NCI-H774 (cell line): ENCODE measurements around the gene PIP5KL1.

Experiments used
- DNase-seq: peaks from one replicate; lab custom pipeline; 2025; lab: John Stamatoyannopoulos, UW

The PIP5KL1 gene, protein sequence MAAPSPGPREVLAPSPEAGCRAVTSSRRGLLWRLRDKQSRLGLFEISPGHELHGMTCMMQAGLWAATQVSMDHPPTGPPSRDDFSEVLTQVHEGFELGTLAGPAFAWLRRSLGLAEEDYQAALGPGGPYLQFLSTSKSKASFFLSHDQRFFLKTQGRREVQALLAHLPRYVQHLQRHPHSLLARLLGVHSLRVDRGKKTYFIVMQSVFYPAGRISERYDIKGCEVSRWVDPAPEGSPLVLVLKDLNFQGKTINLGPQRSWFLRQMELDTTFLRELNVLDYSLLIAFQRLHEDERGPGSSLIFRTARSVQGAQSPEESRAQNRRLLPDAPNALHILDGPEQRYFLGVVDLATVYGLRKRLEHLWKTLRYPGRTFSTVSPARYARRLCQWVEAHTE

DNA sequence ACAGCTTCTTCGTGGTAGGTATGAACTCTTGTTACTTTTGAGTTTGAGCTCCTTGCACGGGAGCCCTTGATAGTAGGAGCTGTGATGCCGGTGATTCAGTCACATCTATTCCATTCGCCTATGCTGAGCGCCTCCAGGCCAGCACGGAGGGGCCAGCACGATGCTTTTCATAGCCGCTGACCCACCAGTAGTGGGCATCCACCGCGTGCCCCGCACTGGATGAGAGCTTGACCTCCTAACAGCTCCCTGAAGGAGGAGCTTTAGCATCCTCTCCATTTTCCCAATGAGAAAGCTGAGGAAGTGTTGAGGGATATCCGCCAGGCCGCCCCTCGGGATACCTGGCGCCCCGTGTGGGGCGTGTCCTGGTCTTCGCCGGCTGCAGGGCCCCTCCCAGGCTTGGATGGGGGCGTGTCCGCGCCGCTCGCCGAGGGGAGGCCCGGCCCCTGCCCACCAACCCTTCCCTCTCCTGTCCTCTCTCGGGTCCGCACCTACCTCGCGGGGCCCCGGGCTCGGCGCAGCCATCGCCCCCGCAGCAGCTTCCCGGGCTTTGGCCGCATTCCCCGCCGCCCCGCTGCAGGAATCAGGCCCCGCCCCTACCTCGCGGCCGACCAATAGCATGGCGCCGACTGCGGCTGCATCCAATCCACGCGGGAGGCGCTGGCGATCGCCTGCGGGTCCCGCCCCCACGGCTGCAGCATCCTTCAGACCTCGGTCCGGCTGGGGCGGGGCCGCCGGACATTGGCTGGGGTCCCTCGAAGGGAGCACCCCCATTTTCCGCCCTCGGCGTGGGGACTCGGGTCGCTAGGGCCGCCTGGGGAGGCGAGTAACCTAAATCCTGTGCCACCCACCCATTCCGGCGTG is at the start of gene PIP5KL1:
TSS of gene PIP5KL1 (minus strand) at position 547 of the 861 bp plus-strand sequence. CDS start at position 522, 25 bp downstream.
- peak; percentile 91 for DNase-seq

DNA sequence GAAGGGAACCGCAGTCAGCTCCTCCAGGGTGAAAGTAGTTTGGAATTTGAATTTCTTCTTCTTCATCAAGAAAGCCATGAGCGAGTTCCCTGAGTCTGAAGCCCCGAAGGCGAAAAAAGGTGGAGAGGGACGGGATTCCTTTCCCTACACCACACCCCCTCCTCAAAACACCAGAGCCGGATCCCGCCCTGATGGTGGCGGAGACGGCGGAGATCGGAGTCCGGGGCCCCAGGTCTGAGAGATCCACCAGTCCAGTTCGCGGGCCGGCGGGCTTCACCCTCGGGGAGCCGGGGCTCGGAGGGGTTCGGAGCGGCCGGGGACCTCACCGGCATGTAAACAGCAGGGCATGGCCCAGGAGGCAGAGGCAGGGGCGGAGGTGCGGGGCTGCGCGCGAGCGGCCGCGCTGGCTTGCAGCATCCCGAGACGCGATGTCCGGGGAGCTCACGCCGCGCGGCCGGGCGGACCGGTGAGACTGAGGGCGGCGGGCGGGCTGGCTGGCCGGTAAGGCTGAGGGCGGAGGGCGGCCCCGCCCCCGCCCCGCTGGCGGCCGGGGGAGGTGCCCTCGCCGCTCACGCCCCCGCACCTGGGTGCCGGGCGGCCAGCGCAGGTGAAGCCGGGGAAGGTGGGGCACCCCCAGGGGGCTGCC is 49.6 kb upstream of the PIP5KL1 start:
- peak; percentile 75 for DNase-seq

DNA sequence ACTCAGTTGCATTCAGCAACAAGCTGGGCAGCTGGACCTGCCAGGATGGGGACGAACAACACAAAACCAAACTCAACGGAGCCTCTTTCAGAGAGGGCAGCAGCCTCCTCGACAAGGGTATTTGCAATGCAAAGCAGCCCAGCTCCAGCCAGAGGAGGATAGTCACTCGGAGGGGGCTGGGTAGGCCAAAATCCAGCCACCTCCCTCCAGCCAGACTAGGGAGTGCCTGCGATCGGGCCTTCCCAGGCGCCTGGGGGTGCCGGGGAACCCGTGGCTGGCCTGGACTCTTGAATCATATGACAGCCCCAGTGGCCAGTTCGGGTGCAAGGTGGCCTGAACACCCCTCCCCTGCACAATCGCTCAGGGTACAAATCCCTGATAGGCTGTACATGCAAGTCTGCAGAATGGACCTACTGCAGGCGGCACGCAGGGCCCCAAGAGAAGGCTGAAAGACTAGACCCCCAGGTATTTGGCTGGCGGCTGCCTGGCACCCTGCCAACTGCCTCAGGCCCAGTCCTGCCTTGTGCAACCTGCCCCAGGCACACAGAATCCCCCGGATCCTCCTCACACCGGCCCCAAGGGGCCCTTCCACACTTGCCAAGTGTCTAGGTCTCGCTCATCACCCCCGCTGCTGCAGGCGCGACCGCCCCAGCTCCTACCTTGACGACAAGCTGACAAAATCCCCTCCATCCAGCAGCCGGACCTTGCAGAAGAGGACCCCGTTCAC is 48.9 kb upstream of the PIP5KL1 start:
- no peak for DNase-seq

DNA sequence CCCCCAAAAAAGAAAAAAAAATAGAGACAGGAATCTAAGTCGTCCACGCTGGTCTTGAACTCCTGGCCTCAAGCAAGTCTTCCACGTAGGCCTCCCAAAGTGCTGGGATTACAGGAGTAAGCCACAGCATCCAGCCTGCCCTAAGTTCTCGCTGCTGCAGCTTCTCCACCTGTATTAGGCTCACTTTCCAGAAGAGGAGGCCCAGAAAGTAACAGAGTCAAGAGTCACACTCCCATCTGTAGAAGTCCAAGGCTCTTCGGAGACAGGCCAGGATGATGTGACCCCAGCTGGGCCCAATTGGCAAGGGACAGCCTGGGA is 48.4 kb upstream of the PIP5KL1 start:
- DNase-seq = no peak

- no peak for DNase-seq
Observed at GRCh38 chr9:127977884-127978647, 47.5 kb upstream of the PIP5KL1 start.

DNA sequence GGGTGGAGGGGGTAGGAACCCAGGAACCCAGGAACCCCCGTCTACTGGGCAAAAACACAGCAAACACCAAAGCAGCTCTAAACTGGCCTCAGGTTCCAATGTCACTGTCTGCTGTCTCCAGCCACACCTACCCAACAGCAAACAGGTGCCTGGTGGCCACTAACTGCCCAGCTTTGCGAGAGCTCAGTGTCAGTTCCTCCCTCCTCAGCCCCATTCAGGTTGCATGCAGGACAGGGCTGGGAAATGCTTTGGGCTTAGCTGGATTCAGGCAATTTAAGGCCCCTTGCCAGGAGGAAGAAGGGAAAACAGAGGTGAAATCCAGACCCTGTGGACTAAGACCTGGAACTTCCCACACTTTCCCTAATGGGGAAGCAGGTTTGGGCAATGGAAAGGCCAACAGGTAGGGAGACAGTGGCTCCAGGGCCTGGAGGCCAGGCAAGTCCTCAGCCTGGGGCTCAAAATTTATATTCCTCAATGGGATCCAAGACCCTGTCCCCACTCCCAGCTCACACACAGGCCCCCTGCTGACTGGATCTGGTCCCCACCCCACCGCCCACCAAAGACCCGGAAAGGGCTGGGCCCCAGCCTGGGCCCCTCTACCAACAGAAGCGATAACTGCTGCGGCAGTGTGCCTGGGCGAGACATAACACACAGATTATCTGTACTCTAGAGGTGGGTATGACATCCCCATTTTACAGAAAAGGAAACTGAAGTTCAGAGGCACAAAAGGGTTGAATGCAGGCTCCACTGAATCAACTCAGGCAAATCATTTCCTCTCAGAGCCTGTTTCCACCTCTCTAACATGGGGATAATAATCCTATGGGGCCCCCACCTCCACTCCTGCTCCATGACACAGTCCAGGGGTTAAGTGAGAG is 46.7 kb upstream of the PIP5KL1 start:
- peak; percentile 26 for DNase-seq

DNA sequence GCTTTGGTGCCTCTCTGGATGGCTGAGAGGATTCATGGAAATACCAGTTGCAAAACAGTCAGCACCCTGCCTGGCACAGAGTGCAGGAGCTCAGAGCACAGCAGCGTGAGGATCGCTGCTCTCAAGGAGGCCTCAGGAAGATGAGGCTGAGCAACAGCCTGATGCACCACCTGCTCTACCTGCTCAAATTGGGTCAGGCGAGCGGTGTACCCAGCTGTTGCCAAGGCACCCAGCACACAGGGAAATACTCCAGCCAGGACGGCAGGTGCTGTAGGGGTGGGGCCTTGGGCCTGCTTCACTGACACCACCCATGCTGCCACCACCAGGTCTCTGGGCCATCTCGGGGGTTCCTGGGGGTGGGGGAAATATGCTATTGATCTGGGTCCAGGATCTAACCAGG is 45.9 kb upstream of the PIP5KL1 start:
- peak; percentile 93 for DNase-seq

GRCh38 chr9:127975376-127976315 is 45.1 kb upstream of the PIP5KL1 start:
- no peak for DNase-seq

GRCh38 chr9:127974769-127975261 is 44.2 kb upstream of the PIP5KL1 start:
- no peak for DNase-seq

- DNase-seq = no peak
Observed at GRCh38 chr9:127974001-127974768, 43.6 kb upstream of the PIP5KL1 start.

DNA sequence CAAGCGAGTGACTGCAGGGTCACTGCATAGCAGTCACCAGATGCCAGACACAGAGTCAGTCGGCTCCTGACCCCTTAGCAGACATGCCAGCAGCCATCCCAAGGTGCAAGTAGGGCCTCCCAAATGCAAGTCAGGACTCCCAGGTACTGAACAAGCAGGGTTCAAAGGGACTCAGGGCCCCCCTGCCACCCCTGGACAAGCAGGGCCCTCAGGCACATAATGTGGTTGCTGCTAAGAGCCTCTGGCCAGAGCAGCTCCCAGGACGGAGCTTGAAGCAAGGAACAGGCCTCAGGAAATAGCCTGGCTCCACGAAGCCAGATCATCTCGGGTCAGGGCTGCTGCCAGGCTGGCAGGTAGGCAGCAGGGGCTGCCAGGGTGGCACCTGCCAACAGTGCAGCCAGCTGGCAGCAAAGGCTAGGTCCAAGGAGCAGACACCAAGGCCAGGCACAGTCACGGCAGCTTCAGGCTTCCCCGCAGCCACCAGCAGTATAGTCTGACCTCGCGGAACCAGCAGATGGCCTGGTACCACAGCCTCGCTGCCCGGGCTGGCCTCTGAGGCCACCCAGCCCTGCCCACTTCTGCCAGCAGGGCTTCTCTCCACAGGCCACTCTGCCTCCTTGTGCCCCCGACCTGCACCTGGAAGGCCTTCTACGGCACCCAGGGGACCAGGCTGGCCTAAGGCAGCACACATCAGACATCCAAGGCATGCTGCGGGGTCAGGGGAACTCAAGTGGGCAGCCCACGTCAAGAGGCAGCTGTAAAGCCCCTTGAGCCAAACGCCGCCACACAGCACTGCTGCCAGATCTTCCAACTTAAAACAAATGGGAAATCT is 42.8 kb upstream of the PIP5KL1 start:
- no peak for DNase-seq

- no peak for DNase-seq
Observed at GRCh38 chr9:127972236-127972871, 41.8 kb upstream of the PIP5KL1 start.

DNA sequence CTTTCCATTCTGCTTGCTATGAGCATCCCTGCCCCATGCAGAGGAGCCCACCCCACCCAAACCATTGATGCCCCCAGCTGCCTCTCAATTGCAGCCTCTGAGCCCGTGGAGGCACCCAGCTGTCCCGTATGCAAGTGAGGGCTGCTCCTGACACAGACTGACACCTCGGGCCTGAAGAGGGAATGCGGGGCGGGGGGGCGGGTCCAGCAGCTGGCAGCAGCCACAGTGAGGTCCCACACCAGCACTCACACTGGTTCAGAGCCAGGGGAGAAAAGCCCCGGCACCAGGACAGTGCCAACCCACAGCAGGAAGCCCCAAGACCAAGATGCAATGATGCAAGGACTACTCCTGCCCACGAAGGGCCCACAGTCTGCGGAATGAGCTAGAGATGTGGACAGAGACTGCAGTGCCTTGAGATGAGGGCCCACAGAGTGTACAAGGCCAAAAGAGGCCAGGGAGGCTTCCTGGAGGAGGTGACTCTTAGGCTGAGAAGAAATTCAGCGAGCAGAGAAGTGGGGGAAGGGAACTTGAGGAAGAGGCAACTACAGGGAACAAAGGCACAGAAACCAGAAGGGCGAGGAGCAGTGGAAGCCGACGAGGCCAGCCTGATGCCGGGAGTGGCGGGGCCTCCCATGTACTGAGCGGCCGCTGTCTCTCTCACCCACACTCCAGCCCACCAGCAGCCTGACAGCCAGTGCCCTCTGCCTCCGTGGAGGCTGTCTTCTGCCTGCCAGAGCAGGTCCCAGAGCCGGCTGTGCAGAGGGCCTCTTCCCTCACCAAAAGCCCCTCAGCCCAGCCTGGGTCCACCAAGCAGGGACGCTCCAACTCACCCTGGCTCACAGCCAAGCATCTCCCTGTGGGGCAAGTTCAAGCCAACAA is 41.0 kb upstream of the PIP5KL1 start:
- DNase-seq = no peak

DNA sequence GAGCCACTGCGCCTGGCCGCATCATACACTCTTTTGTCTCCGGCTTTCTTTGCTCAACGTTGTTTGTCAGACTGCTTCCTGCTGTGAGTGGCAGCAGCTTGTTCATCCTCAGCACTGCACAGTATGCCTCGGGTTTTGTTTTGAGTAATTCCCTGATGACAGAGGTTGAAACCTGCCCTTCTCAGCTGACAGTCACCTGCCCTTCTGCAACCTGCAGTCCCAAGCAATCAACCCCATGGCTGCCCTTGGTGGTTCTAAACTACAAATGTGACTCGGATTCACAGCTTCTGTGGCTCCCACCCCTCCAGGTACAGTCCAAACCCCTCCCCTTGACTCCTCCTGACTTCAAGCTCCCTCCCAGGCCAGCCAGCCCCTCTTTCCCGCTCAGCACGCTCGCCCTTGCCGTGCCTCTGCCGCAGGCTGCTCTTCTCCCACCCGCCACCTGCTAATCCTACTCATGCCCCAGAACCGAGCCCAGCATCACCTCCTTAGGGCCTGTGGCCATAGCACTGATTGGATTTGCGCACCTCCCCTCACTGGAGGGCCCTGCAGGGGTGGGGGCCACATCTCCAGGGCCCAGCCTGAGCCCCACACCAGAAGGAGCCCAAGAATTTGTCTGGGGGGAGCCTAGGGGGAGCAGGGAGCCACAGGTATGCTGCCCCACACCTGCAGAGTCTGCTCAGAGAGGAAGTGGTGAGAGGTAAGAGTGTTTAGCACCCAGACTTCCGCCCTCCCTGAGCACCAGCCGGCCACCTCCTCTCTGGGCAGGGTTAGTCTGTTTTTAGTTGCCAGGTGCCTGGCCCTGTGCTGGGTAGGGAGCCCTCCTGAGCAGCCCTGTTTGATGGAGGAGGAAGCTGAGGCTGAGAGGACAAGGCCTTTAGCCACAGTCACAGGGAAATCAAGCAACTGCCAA is 40.1 kb upstream of the PIP5KL1 start:
- DNase-seq = peak; percentile 81
